ENCODE measurements around the gene ENHO.
"Not testable (repeated sequence)": the region's sequence is repeated elsewhere in the genome, so short reads cannot be mapped to it uniquely, and the experiment has no call there.

ENHO gene

DNA sequence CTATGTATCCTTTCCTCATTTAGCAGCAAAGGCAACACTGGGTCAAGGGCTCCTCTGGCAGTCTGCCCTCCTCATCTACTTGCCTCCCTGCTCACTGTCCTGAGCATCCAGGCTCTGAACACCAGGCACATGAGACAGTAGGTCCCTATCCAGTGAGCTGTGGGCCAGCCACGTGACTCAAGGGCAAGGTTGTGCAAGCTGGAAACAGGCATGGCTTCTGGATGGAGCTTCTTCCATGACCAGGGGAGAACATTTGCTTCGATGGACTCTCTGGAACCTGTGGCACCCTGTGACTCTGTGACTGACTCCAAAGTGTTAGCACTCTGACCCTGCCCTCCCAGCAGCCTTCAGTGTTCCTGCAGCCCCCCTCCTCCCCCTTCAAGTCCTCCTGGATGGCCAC, 31.2 kb downstream of the ENHO start:
- POLR2A ChIA-PET, result no interaction called here
- CTCF ChIA-PET, result interaction anchor here (1.5 to 6.3 kb wide), 3 partner anchors 10 to 100 kb away, joined by 3 to 53 read pairs (median 7); partner anchors contain the start of gene ENHO
- DNase-seq (ENCODE audit: low read depth, low spot score), result no peak
- TF ChIP-seq, protein P1, sequence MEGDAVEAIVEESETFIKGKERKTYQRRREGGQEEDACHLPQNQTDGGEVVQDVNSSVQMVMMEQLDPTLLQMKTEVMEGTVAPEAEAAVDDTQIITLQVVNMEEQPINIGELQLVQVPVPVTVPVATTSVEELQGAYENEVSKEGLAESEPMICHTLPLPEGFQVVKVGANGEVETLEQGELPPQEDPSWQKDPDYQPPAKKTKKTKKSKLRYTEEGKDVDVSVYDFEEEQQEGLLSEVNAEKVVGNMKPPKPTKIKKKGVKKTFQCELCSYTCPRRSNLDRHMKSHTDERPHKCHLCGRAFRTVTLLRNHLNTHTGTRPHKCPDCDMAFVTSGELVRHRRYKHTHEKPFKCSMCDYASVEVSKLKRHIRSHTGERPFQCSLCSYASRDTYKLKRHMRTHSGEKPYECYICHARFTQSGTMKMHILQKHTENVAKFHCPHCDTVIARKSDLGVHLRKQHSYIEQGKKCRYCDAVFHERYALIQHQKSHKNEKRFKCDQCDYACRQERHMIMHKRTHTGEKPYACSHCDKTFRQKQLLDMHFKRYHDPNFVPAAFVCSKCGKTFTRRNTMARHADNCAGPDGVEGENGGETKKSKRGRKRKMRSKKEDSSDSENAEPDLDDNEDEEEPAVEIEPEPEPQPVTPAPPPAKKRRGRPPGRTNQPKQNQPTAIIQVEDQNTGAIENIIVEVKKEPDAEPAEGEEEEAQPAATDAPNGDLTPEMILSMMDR (IDR thresholded peaks at IDR 0.05; ENCODE audit: insufficient read depth, low read length, missing control alignments), result no peak
- no peak overlapping the region for H3K4me3 ChIP-seq (ENCODE audit: low read depth, low read length)

DNA sequence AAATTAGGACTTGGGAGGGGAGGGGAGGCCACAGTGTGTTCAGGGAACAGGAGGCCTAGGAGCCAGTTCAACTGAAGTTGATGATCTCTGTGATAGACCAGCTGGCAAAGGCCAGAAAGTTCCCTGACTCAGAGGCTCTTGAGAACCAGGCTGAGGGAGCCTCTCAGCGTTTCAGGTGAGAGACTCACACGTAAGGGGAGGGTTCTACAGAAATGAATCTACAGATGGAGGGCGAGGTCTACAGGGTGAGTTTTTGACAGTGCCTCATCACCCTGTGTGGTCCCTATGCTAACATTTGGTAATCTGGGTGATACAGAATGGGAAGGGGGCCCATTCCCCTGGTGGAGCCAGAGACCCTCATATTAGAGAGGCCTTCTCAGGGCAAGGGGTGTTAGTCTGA, 32.0 kb downstream of the ENHO start:
- ChIA-PET POLR2A (interaction anchor here (1.3 kb wide), 1 partner anchor 32 kb away, joined by 3 read pairs; the partner anchor contains the start of genes DNAI1 and FAM219A), CTCF (interaction anchor here (1.5 to 6.3 kb wide), 4 partner anchors 11 to 101 kb away, joined by 3 to 53 read pairs (median 10); partner anchors contain the start of gene ENHO)
- no peak for DNase-seq (ENCODE audit: low read depth, low spot score)
- no peak overlapping the region for H3K4me3 ChIP-seq (ENCODE audit: low read depth, low read length)
- TF ChIP-seq, protein P1 (IDR thresholded peaks at IDR 0.05; ENCODE audit: insufficient read depth, low read length, missing control alignments), result no peak

DNA sequence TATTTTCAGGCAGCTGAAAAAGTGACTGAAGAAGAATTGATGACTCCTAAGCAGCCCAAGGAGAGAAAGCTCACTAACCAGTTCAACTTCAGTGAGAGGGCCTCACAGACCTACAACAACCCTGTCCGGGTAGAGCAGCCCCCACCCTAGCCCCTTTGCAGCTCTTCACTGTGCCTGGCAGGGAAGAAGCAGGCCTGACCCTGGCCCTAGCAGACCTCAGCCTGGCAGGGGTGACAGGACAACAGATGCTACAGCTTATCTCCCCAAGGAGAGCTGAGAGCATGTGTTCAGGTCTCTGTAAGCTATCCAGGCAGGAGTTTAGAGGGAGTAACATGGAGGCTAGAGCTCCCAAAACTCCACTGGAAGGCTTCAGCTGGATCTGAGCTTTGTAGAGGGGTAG, 32.4 kb downstream of the ENHO start:
- TF ChIP-seq, protein P1 (IDR thresholded peaks at IDR 0.05; ENCODE audit: insufficient read depth, low read length, missing control alignments), result no peak
- no peak for DNase-seq (ENCODE audit: low read depth, low spot score)
- ChIA-PET CTCF (interaction anchor here (0.7 to 6.3 kb wide), 4 partner anchors 11 to 101 kb away, joined by 4 to 53 read pairs (median 10); no protein-coding TSS in a partner anchor), POLR2A (interaction anchor here (1.3 kb wide), 1 partner anchor 32 kb away, joined by 3 read pairs; the partner anchor contains the start of genes DNAI1 and FAM219A)
- no peak overlapping the region for H3K4me3 ChIP-seq (ENCODE audit: low read depth, low read length)

DNA sequence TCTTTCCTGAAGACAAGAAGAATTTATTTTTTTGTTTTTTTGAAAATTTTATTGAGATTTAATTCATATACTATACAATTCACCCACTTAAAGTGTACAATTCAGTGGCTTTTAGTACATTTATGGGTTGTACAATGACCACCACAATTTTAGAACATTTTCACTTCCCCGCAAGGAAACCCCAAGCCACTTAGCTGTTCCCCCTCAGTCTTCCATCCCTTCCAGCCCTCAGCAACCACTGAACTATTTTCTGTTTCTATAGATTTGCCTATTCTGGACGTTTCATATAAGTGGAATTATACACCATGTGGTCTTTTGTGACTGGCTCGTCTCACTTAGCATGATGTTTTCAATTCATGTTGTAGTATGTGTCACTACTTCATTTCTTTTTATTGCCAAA, 36.2 kb downstream of the ENHO start:
- POLR2A ChIA-PET, result no interaction called here
- CTCF ChIA-PET, result no interaction called here
- no peak overlapping the region for H3K4me3 ChIP-seq (ENCODE audit: low read depth, low read length)
- TF ChIP-seq, protein P1 (IDR thresholded peaks at IDR 0.05; ENCODE audit: insufficient read depth, low read length, missing control alignments), result no peak
- DNase-seq (ENCODE audit: low read depth, low spot score), result no peak

DNA sequence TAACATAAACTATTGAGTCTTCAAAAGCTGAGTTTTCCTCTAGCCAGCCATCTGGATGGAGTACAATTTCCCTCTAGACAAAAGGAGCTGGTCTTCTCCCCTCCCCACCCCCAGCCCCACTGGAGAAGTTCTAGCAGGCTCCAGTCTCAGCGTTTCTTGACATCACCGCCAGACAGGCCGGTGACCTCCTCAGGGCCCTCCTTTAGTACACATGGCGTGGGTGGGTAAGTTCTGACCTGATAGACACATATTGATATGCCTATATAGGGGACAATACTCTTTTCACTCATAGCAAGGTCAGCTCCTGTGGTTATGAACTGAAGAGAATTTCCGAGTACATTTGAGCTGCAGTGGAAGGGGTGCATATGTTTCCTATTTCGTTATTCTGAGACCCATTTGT, 37.0 kb downstream of the ENHO start:
- TF ChIP-seq, protein P1 (IDR thresholded peaks at IDR 0.05; ENCODE audit: insufficient read depth, low read length, missing control alignments), result no peak
- no peak for DNase-seq (ENCODE audit: low read depth, low spot score)

DNA sequence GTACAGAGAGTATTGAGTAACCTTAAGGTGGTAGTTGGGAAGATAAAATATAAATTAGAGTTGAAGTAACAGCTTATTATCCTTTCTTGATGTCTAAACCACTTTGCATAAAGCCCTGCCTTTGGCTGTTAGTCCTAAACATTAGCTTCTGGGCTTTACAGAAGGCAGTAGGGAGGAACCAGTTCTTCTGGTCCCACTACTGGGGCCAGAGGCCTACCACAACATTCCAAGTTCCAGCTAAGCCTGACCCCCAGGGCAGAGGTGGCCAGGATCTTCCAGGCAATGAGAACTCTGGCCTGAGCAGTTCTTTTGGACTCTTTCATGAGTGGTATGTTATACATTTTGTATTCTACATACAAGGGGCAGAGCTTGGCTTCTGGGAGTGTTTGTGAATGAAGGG, 38.1 kb downstream of the ENHO start:
- DNase-seq (ENCODE audit: low read depth, low spot score), result no peak
- POLR2A ChIA-PET, result no interaction called here
- no peak overlapping the region for H3K4me3 ChIP-seq (ENCODE audit: low read depth, low read length)
- CTCF ChIA-PET, result interaction anchor here (0.7 to 1.3 kb wide), 3 partner anchors 12 to 81 kb away, joined by 3 to 5 read pairs (median 3); no protein-coding TSS in a partner anchor
- TF ChIP-seq, protein P1 (IDR thresholded peaks at IDR 0.05; ENCODE audit: insufficient read depth, low read length, missing control alignments), result no peak

More for the DNA sequence above, 37.0 kb downstream of the ENHO start:
- ChIA-PET CTCF (interaction anchor here (0.6 kb wide), 1 partner anchor 14 kb away, joined by 3 read pairs; no protein-coding TSS in a partner anchor), POLR2A (no interaction called here)
- H3K4me3 ChIP-seq (ENCODE audit: low read depth, low read length), result no peak overlapping the region

DNA sequence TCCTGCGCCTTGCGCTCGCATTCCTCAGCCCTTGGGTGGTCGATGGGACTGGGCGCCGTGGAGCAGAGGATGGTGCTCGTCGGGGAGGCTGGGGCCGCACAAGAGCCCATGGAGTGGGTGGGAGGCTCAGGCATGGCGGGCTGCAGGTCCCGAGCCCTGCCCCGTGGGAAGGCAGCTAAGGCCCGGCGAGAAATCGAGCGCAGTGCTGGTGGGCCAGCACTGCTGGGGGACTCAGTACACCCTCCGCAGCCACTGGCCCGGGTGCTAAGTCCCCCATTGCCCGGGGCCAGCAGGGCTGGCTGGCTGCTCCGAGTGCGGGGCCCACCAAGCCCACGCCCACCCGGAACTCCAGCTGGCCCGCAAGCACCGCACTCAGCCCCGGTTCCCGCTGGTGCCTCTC, 40.0 kb downstream of the ENHO start:
- CTCF ChIA-PET, POLR2A ChIA-PET: not testable (repeated sequence)

DNA sequence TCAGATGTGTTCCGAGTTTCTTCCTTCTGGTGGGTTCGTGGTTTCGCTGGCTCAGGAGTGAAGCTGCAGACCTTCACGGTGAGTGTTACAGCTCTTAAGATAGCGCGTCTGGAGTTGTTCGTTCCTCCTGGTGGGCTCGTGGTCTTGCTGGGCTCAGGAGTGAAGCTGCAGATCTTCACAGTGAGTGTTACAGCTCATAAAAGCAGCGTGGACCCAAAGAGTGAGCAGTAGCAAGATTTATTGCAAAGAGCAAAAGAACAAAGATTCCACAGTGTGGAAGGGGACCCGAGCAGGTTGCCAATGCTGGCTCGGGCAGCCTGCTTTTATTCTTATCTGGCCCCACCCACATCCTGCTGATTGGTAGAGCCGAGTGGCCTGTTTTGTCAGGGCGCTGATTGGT, 41.2 kb downstream of the ENHO start:
- CTCF ChIA-PET; DNase-seq (ENCODE audit: low read depth, low spot score); POLR2A ChIA-PET; H3K4me3 ChIP-seq (ENCODE audit: low read depth, low read length): not testable (repeated sequence)

More for the DNA sequence above, 40.0 kb downstream of the ENHO start:
- not testable (repeated sequence) for DNase-seq (ENCODE audit: low read depth, low spot score); H3K4me3 ChIP-seq (ENCODE audit: low read depth, low read length)
